HepG2 (cell line): ENCODE data around the gene RDH14. TPM values are rescaled to one million over a fixed set of nuclear protein-coding genes. Genes with fewer than 3 reads are reported as not detected.

ENCODE experiments used
- ATAC-seq: fragments of 200-7000 bp; cut with Tn5 transposase; 3 replicates; pipeline ENCODE4 v1.9.1; 2020; ENCODE audit warnings: mild to moderate bottlenecking, moderate library complexity
- BruUV-seq: library from RNA; stranded (reverse); fragments of 400-500 nt; replicated peaks from 2 replicates; lab custom pipeline; 2021; lab: Mats Ljungman, UMichigan
- CTCF ChIA-PET: fragments of 300-600 bp; formaldehyde crosslinking; extraction: SDS; loops from one replicate; lab custom pipeline; 2021; ENCODE audit warnings: low total read pairs, inconsistent platforms, low intra/inter-chr PET ratio; lab: Yijun Ruan, JAX
- POLR2A ChIA-PET: fragments of 350-600 bp; sonication (Branson Sonifier 250); formaldehyde crosslinking; loops from one replicate; lab custom pipeline; 2020; ENCODE audit warnings: antibody characterized with exemption, inconsistent platforms; lab: Yijun Ruan, JAX
- DNase-seq: peaks from one replicate; pipeline ENCODE4 v3.0.0-alpha.2; 2015; ENCODE audit warnings: low spot score
- FAIRE-seq: peaks from 3 replicates; lab custom pipeline; 2011; peaks lifted over from hg19 to GRCh38; lab: Jason Lieb, UNC
- H2AFZ ChIP-seq: one replicate; pipeline ENCODE4 v1.6.1; 2011; ENCODE audit warnings: low read length, inconsistent platforms
- H3K27ac ChIP-seq: fragments of 300-600 bp; 3 replicates; pipeline ENCODE4 v1.8.0; 2011; ENCODE audit warnings: mixed run types, mild to moderate bottlenecking, mixed read lengths, low read length, inconsistent platforms; ENCODE audit not compliant: insufficient read depth; ENCODE audit errors: extremely low read length
- H3K27me3 ChIP-seq, 2 experiments: fragments of 200-600 bp in 1 of 2; 2 replicates in 1 of 2; 3 replicates in 1 of 2; pipeline versions ENCODE4 v1.6.0 to v1.8.0; 2011; ENCODE audit warnings: low read length in 2 of 2, mild to moderate bottlenecking in 2 of 2, moderate library complexity in 2 of 2, inconsistent platforms in 1 of 2; ENCODE audit not compliant: insufficient read depth in 2 of 2, control insufficient read depth in 1 of 2
- H3K36me3 ChIP-seq, 2 experiments: fragments of 200-600 bp in 1 of 2; replicated peaks in 1 of 2; 2 replicates in 1 of 2; 3 replicates in 1 of 2; pipeline versions ENCODE4 v1.5.1 to v1.8.0; 2011; ENCODE audit warnings: low read length in 2 of 2, inconsistent platforms in 1 of 2; ENCODE audit not compliant: insufficient read depth in 2 of 2, control insufficient read depth in 1 of 2
- H3K4me1 ChIP-seq: 2 replicates; pipeline ENCODE4 v1.5.1; 2012; ENCODE audit warnings: low read length, inconsistent platforms; ENCODE audit not compliant: insufficient read depth
- H3K4me2 ChIP-seq: 2 replicates; pipeline ENCODE4 v1.6.0; 2011; ENCODE audit warnings: low read depth, low read length, inconsistent platforms
- H3K4me3 ChIP-seq, 3 experiments: fragments of 200-600 bp in 1 of 3; sonication (generic), shearing (Covaris generic) in 1 of 3; replicated peaks in 1 of 3; 2 replicates each; pipeline ENCODE4 v1.5.1; 2011 to 2016; ENCODE audit warnings: low read length in 3 of 3, inconsistent platforms in 2 of 3, low read depth in 2 of 3, mild to moderate bottlenecking in 2 of 3, control low read depth in 1 of 3, mixed read lengths in 1 of 3; ENCODE audit not compliant: insufficient read depth in 1 of 3
- H3K79me2 ChIP-seq: one replicate; pipeline ENCODE4 v1.6.1; 2011; ENCODE audit warnings: low read length, inconsistent platforms; ENCODE audit not compliant: insufficient read depth
- H3K9ac ChIP-seq: 2 replicates; pipeline ENCODE4 v1.6.0; 2011; ENCODE audit warnings: mild to moderate bottlenecking, low read depth, low read length, inconsistent platforms; ENCODE audit not compliant: insufficient read depth
- H3K9me3 ChIP-seq: 2 replicates; pipeline ENCODE4 v1.5.1; 2012; ENCODE audit warnings: mild to moderate bottlenecking, low read length
- H4K20me1 ChIP-seq: 2 replicates; pipeline ENCODE4 v1.6.0; 2011; ENCODE audit warnings: inconsistent platforms, mild to moderate bottlenecking, low read length, moderate library complexity; ENCODE audit not compliant: insufficient read depth
- CREB1 ChIP-seq, 2 experiments: fragments of 450-650 bp in 1 of 2; IDR thresholded peaks; 2 replicates each; pipeline ENCODE4 v1.6.1; 2016 to 2017; ENCODE audit warnings: control low read depth in 1 of 2, mild to moderate bottlenecking in 1 of 2, missing compliant biosample characterization in 1 of 2, missing genetic modification characterization in 1 of 2
- DMAP1 ChIP-seq: IDR thresholded peaks from 2 replicates; pipeline ENCODE4 v1.6.1; 2016
- HOXA9 ChIP-seq: sonication (generic); formaldehyde crosslinking; IDR thresholded peaks from 2 replicates; pipeline ENCODE4 v1.8.1; 2022; ENCODE audit warnings: missing genetic modification reagents, mild to moderate bottlenecking, moderate library complexity, borderline replicate concordance
- KDM4B ChIP-seq: sonication (generic); formaldehyde crosslinking; IDR thresholded peaks from 2 replicates; pipeline ENCODE4 v1.4.0; 2020; ENCODE audit warnings: missing genetic modification reagents
- KLF13 ChIP-seq: sonication (generic); formaldehyde crosslinking; IDR thresholded peaks from 2 replicates; pipeline ENCODE4 v1.4.0; 2020; ENCODE audit warnings: mild to moderate bottlenecking, missing genetic modification reagents
- KMT2B ChIP-seq: IDR thresholded peaks from 2 replicates; pipeline ENCODE4 v1.6.1; 2016; ENCODE audit warnings: missing genetic modification reagents, missing compliant biosample characterization
- MIER2 ChIP-seq: IDR thresholded peaks from 2 replicates; pipeline ENCODE4 v1.6.1; 2016; ENCODE audit warnings: missing biosample characterization, missing genetic modification reagents
- MTA1 ChIP-seq: sonication (generic); formaldehyde crosslinking; IDR thresholded peaks from 2 replicates; pipeline ENCODE4 v1.4.0; 2020; ENCODE audit warnings: missing genetic modification reagents, mild to moderate bottlenecking, borderline replicate concordance
- NFATC3 ChIP-seq: sonication (generic); formaldehyde crosslinking; IDR thresholded peaks from 2 replicates; pipeline ENCODE4 v1.5.1; 2020; ENCODE audit warnings: mild to moderate bottlenecking, missing genetic modification reagents
- PHB2 ChIP-seq: fragments of 450-650 bp; IDR thresholded peaks from 2 replicates; pipeline ENCODE4 v1.6.1; 2018; ENCODE audit not compliant: partially characterized antibody
- ZKSCAN1 ChIP-seq: fragments of 150-350 bp; IDR thresholded peaks from 2 replicates; pipeline ENCODE4 v1.6.1; 2014; ENCODE audit warnings: low read length
- ZNF781 ChIP-seq: sonication (generic); formaldehyde crosslinking; IDR thresholded peaks from 2 replicates; pipeline ENCODE4 v1.5.1; 2020; ENCODE audit warnings: borderline replicate concordance, mild to moderate bottlenecking, missing genetic modification reagents; ENCODE audit errors: not compliant biosample characterization
- WGBS: methylation state at CpG from one replicate; pipeline ENCODE4 v1.1.6; 2017; ENCODE audit warnings: low lambda C conversion rate; 5-methylcytosine and 5-hydroxymethylcytosine counted together
- in situ Hi-C: cut with HindIII; loops from 2 replicates; pipeline ENCODE4 v1.10.0; 2017; ENCODE audit warnings: low pct_unique_long_range_greater_than_20kb; ENCODE audit not compliant: extremely low pct_ligation_motif_present
- intact Hi-C: fragments of 100-400 bp; cut with micrococcal nuclease; formaldehyde crosslinking; loops from one replicate; pipeline ENCODE4 v1.10.0; 2022; ENCODE audit not compliant: unreplicated experiment
- polyA plus RNA-seq, 8 experiments: library from polyadenylated mRNA; depleted of rRNA in 3 of 8; stranded (reverse) in 7 of 8; unstranded in 1 of 8; fragments of >200 nt; fragmentation: Illumina TruSeq in 4 of 8; extraction: Trizol in 4 of 8; gene quantifications; 2 replicates each; pipeline versions ENCODE4 v1.2.1 to v1.2.3, GENCODE V29; 2011 to 2016; ENCODE audit warnings: low read depth in 4 of 8, missing spikeins in 1 of 8, mixed read lengths in 1 of 8; ENCODE audit not compliant: insufficient read depth in 1 of 8
- total RNA-seq, 5 experiments: library from RNA; depleted of rRNA; stranded (reverse); fragments of >200 nt; fragmentation: Illumina TruSeq; extraction: Trizol; gene quantifications; 2 replicates each; pipeline ENCODE4 v1.2.3, GENCODE V29; 2016; ENCODE audit warnings: low read depth in 1 of 5
- TF ChIP-seq, protein P1 (sequence below): sonication (generic); formaldehyde crosslinking; IDR thresholded peaks from 2 replicates; pipeline ENCODE4 v1.4.0; 2020; ENCODE audit warnings: missing genetic modification reagents
- TF ChIP-seq, protein P2 (sequence below): sonication (generic); formaldehyde crosslinking; IDR thresholded peaks from 2 replicates; pipeline ENCODE4 v1.8.1; 2023; ENCODE audit warnings: mild to moderate bottlenecking, missing genetic modification reagents, borderline replicate concordance
- TF ChIP-seq, protein P3 (sequence below): IDR thresholded peaks from 2 replicates; pipeline ENCODE4 v1.6.1; 2012; ENCODE audit warnings: low read depth, low read length, improper control_type of control experiment
- TF ChIP-seq, protein P4 (sequence below): sonication (generic); formaldehyde crosslinking; conservative IDR thresholded peaks from 2 replicates; pipeline ENCODE4 v1.8.0; 2022; ENCODE audit warnings: missing genetic modification reagents

Gene RDH14
- total and polyA plus RNA-seq, 2 of the 13 experiments (the other 11 are each of a cell fraction or from before 2014, with no cell fraction given), result 27.4 to 39.9 TPM

DNA sequence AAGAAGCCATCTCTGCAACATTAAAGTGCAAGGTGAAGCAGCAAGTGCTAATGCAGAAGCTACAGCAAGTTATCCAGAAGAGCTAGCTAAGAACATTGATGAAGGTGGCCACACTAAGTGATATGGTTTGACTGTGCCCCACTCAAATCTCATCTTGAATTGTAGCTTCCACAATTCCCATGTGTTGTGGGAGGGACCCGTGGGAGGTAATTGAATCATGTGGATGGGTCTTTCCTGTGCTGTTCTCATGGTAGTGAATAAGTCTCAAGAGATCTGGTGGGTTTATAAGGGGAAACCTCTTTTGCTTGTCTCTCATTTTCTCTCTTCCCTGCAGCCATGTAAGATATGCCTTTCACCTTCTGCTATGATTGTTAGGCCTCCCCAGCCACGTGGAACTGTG, 11.4 kb downstream of the RDH14 start (continued):
- TF ChIP-seq, protein P1, sequence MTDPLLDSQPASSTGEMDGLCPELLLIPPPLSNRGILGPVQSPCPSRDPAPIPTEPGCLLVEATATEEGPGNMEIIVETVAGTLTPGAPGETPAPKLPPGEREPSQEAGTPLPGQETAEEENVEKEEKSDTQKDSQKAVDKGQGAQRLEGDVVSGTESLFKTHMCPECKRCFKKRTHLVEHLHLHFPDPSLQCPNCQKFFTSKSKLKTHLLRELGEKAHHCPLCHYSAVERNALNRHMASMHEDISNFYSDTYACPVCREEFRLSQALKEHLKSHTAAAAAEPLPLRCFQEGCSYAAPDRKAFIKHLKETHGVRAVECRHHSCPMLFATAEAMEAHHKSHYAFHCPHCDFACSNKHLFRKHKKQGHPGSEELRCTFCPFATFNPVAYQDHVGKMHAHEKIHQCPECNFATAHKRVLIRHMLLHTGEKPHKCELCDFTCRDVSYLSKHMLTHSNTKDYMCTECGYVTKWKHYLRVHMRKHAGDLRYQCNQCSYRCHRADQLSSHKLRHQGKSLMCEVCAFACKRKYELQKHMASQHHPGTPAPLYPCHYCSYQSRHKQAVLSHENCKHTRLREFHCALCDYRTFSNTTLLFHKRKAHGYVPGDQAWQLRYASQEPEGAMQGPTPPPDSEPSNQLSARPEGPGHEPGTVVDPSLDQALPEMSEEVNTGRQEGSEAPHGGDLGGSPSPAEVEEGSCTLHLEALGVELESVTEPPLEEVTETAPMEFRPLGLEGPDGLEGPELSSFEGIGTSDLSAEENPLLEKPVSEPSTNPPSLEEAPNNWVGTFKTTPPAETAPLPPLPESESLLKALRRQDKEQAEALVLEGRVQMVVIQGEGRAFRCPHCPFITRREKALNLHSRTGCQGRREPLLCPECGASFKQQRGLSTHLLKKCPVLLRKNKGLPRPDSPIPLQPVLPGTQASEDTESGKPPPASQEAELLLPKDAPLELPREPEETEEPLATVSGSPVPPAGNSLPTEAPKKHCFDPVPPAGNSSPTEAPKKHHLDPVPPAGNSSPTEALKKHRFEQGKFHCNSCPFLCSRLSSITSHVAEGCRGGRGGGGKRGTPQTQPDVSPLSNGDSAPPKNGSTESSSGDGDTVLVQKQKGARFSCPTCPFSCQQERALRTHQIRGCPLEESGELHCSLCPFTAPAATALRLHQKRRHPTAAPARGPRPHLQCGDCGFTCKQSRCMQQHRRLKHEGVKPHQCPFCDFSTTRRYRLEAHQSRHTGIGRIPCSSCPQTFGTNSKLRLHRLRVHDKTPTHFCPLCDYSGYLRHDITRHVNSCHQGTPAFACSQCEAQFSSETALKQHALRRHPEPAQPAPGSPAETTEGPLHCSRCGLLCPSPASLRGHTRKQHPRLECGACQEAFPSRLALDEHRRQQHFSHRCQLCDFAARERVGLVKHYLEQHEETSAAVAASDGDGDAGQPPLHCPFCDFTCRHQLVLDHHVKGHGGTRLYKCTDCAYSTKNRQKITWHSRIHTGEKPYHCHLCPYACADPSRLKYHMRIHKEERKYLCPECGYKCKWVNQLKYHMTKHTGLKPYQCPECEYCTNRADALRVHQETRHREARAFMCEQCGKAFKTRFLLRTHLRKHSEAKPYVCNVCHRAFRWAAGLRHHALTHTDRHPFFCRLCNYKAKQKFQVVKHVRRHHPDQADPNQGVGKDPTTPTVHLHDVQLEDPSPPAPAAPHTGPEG, result no peak
- TF ChIP-seq HOXA9, result no peak
- TF ChIP-seq ZKSCAN1, result no peak
- no peak for TF ChIP-seq KMT2B (CRISPR knock-in tag)
- no peak for TF ChIP-seq PHB2
- TF ChIP-seq, all 625 proteins: peak for 0

DNA sequence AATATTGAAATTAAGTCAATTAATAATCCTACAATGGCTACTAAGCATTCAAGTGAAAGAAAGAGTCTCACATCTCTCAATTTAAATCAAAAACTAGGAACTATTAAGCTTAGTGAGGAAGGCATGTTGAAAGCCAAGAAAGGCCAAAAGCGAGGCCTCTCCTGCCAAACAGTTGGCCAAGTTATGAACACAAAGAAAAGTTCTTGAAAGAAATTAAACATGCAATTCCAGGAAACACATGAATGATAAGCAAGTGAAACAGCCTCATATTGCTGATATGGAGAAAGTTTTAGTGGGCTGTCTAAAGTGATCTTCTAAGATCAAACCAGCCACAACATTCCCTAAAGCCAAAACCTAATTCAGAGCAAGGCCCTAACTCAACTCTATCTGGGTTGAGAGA, 11.8 kb downstream of the RDH14 start:
- intact Hi-C loops (no loop called here), in situ Hi-C loops (no loop called here)
- H4K20me1 ChIP-seq, result no peaks in the 10 kb centered on the region
- H3K79me2 ChIP-seq, result no peaks in the 10 kb centered on the region
- H3K9ac ChIP-seq, result no peak overlapping the region
- H3K36me3 ChIP-seq, result no peaks in the 10 kb centered on the region; a peak in 1 of 5 replicates
- 86% methylated on average over 1 of the region's 1 CpG for WGBS
- no peak overlapping the region for H3K27ac ChIP-seq
- no peaks in the 10 kb centered on the region for H3K27me3 ChIP-seq
- POLR2A ChIA-PET, result no interaction called here
- no peak overlapping the region for H3K4me2 ChIP-seq
- H2AFZ ChIP-seq, result no peak overlapping the region
- H3K9me3 ChIP-seq, result no peaks in the 10 kb centered on the region
- CTCF ChIA-PET, result no interaction called here
- H3K4me1 ChIP-seq, result peaks cover 11% of the 10 kb centered on the region; the same call in 1 of the 2 replicates
- no TSS peak for BruUV-seq
- no peak overlapping the region for H3K4me3 ChIP-seq
- ATAC-seq, result no peak
- no peak for FAIRE-seq
- no peak for DNase-seq
- TF ChIP-seq DMAP1 (CRISPR knock-in tag) (no peak), CREB1 (IDR thresholded peaks at IDR 0.05) (no peak), CREB1 (CRISPR knock-in tag; IDR thresholded peaks at IDR 0.05) (no peak), MIER2 (CRISPR knock-in tag) (no peak), KDM4B (CRISPR knock-in tag) (no peak), NFATC3 (no peak), MTA1 (no peak), KLF13 (no peak), ZNF781 (CRISPR knock-in tag) (no peak)
- TF ChIP-seq, protein P2, sequence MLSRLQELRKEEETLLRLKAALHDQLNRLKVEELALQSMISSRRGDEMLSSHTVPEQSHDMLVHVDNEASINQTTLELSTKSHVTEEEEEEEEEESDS (CRISPR knock-in tag), result no peak
- TF ChIP-seq, protein P3, sequence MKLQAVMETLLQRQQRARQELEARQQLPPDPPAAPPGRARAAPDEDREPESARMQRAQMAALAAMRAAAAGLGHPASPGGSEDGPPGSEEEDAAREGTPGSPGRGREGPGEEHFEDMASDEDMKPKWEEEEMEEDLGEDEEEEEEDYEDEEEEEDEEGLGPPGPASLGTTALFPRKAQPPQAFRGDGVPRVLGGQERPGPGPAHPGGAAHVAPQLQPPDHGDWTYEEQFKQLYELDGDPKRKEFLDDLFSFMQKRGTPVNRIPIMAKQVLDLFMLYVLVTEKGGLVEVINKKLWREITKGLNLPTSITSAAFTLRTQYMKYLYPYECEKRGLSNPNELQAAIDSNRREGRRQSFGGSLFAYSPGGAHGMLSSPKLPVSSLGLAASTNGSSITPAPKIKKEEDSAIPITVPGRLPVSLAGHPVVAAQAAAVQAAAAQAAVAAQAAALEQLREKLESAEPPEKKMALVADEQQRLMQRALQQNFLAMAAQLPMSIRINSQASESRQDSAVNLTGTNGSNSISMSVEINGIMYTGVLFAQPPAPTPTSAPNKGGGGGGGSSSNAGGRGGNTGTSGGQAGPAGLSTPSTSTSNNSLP, result no peak
- TF ChIP-seq, protein P4, sequence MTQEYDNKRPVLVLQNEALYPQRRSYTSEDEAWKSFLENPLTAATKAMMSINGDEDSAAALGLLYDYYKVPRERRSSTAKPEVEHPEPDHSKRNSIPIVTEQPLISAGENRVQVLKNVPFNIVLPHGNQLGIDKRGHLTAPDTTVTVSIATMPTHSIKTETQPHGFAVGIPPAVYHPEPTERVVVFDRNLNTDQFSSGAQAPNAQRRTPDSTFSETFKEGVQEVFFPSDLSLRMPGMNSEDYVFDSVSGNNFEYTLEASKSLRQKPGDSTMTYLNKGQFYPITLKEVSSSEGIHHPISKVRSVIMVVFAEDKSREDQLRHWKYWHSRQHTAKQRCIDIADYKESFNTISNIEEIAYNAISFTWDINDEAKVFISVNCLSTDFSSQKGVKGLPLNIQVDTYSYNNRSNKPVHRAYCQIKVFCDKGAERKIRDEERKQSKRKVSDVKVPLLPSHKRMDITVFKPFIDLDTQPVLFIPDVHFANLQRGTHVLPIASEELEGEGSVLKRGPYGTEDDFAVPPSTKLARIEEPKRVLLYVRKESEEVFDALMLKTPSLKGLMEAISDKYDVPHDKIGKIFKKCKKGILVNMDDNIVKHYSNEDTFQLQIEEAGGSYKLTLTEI (CRISPR knock-in tag), result no peak
